Liver (tissue), 9 donors: ENCODE results near the gene BANP. TPM values are rescaled to one million over a fixed set of nuclear protein-coding genes. Genes with fewer than 3 reads are reported as not detected.

Source experiments
- DNase-seq: peaks from one replicate; pipeline ENCODE4 v3.0.0-alpha.2; 2017; ENCODE audit warnings: low spot score
- H3K27ac ChIP-seq, 2 donors: one replicate each; pipeline ENCODE4 v1.7.0; 2013; ENCODE audit warnings: inconsistent platforms in 2 of 2, low read length in 2 of 2, control low read depth in 1 of 2, low read depth in 1 of 2, mild to moderate bottlenecking in 1 of 2
- H3K27me3 ChIP-seq, 4 donors: one replicate each; pipeline versions ENCODE4 v1.6.1 to v1.7.0; 2013; ENCODE audit warnings: low read length in 3 of 4, inconsistent platforms in 1 of 4, mild to moderate bottlenecking in 1 of 4, moderate library complexity in 1 of 4; ENCODE audit not compliant: control insufficient read depth in 4 of 4, insufficient read depth in 4 of 4
- H3K36me3 ChIP-seq, 4 donors: one replicate each; pipeline versions ENCODE4 v1.6.1 to v1.7.0; 2013; ENCODE audit warnings: low read length in 3 of 4, mild to moderate bottlenecking in 3 of 4, low read depth in 1 of 4, moderate library complexity in 1 of 4; ENCODE audit not compliant: control insufficient read depth in 4 of 4, insufficient read depth in 3 of 4
- H3K4me1 ChIP-seq, 4 donors: one replicate each; pipeline versions ENCODE4 v1.6.1 to v1.7.0; 2013; ENCODE audit warnings: low read length in 3 of 4, mild to moderate bottlenecking in 3 of 4, moderate library complexity in 1 of 4; ENCODE audit not compliant: control insufficient read depth in 4 of 4, insufficient read depth in 4 of 4
- H3K4me3 ChIP-seq, 3 donors: one replicate each; pipeline versions ENCODE4 v1.6.1 to v1.7.0; 2013; ENCODE audit warnings: low read length in 3 of 3, control low read depth in 1 of 3, low read depth in 1 of 3, mild to moderate bottlenecking in 1 of 3
- H3K9ac ChIP-seq, 2 donors: one replicate each; pipeline ENCODE4 v1.7.0; 2013; ENCODE audit warnings: low read length in 2 of 2, mild to moderate bottlenecking in 2 of 2, moderate library complexity in 2 of 2, control low read depth in 1 of 2, low read depth in 1 of 2
- H3K9me3 ChIP-seq, 4 donors: one replicate each; pipeline versions ENCODE4 v1.6.1 to v1.7.0; 2013; ENCODE audit warnings: low read length in 3 of 4; ENCODE audit not compliant: control insufficient read depth in 4 of 4
- ATF3 ChIP-seq: IDR thresholded peaks from 2 replicates; pipeline ENCODE4 v1.6.1; 2016; ENCODE audit warnings: antibody characterized with exemption
- CTCF ChIP-seq: fragments of 150-350 bp; IDR thresholded peaks from 2 replicates; pipeline ENCODE4 v1.5.1; 2017; ENCODE audit warnings: improper control_type of control experiment, low read depth, low read length; ENCODE audit not compliant: missing input control
- EGR1 ChIP-seq, 2 donors: IDR thresholded peaks; 2 replicates each; pipeline ENCODE4 v1.6.1; 2016 to 2018; ENCODE audit warnings: antibody characterized with exemption in 2 of 2, low read depth in 2 of 2
- FOXA1 ChIP-seq: IDR thresholded peaks from 2 replicates; pipeline ENCODE4 v1.6.1; 2016; ENCODE audit warnings: antibody characterized with exemption
- FOXA2 ChIP-seq: IDR thresholded peaks from 2 replicates; pipeline ENCODE4 v1.6.1; 2016; ENCODE audit warnings: antibody characterized with exemption
- HNF4A ChIP-seq, 2 donors: conservative IDR thresholded peaks; 2 replicates each; pipeline ENCODE4 v1.6.1; 2016; ENCODE audit warnings: antibody characterized with exemption in 2 of 2, mild to moderate bottlenecking in 2 of 2
- HNF4G ChIP-seq: IDR thresholded peaks from 2 replicates; pipeline ENCODE4 v1.6.1; 2016; ENCODE audit warnings: antibody characterized with exemption
- JUND ChIP-seq, 2 donors: IDR thresholded peaks; 2 replicates each; pipeline ENCODE4 v1.6.1; 2016; ENCODE audit warnings: antibody characterized with exemption in 2 of 2
- MAX ChIP-seq: IDR thresholded peaks from 2 replicates; pipeline ENCODE4 v1.6.1; 2016; ENCODE audit warnings: antibody characterized with exemption
- NR2F2 ChIP-seq: IDR thresholded peaks from 2 replicates; pipeline ENCODE4 v1.6.1; 2016; ENCODE audit warnings: antibody characterized with exemption
- RAD21 ChIP-seq, 2 donors: IDR thresholded peaks; 2 replicates each; pipeline ENCODE4 v1.6.1; 2016; ENCODE audit warnings: antibody characterized with exemption in 2 of 2, mild to moderate bottlenecking in 2 of 2
- REST ChIP-seq: IDR thresholded peaks from 2 replicates; pipeline ENCODE4 v1.6.1; 2016; ENCODE audit warnings: antibody characterized with exemption, mild to moderate bottlenecking
- RXRA ChIP-seq, 2 donors: IDR thresholded peaks; 2 replicates each; pipeline ENCODE4 v1.6.1; 2017 to 2018; ENCODE audit warnings: antibody characterized with exemption in 2 of 2, mild to moderate bottlenecking in 1 of 2
- SP1 ChIP-seq: IDR thresholded peaks from 2 replicates; pipeline ENCODE4 v1.6.1; 2018; ENCODE audit warnings: antibody characterized with exemption, mild to moderate bottlenecking
- TAF1 ChIP-seq: conservative IDR thresholded peaks from 2 replicates; pipeline ENCODE4 v1.6.1; 2016; ENCODE audit warnings: antibody characterized with exemption, mild to moderate bottlenecking
- YY1 ChIP-seq: IDR thresholded peaks from 2 replicates; pipeline ENCODE4 v1.6.1; 2016; ENCODE audit warnings: antibody characterized with exemption, mild to moderate bottlenecking
- ZBTB33 ChIP-seq: IDR thresholded peaks from 2 replicates; pipeline ENCODE4 v1.6.1; 2016; ENCODE audit warnings: antibody characterized with exemption
- WGBS: extraction: QIAGEN DNeasy Blood & Tissue Kit; methylation state at CpG from one replicate; pipeline ENCODE4 v1.1.7; 2013; 5-methylcytosine and 5-hydroxymethylcytosine counted together
- polyA plus RNA-seq, 2 donors: library from polyadenylated mRNA; stranded (reverse) in 1 of 2; unstranded in 1 of 2; fragments of 200-250 nt in 1 of 2; fragments of >200 nt in 1 of 2; fragmentation: Nextera tagmentation in 1 of 2; extraction: Ambion mirVana in 1 of 2; gene quantifications; one replicate each; pipeline versions ENCODE4 v1.2.1 to v1.2.3, GENCODE V29; 2013 to 2015
- total RNA-seq, 2 donors: library from RNA; depleted of rRNA; stranded (reverse); fragments of >200 nt; gene quantifications; one replicate each; pipeline ENCODE4 v1.2.3, GENCODE V29; 2014
- donor health status: healthy.
- donor health status: healthy.
- donor health status: healthy.
- donor health status: healthy.
- donor health status: healthy.

The BANP gene
- total and polyA plus RNA-seq, 4 donors, result 4.9 to 20.7 (median 13.7) TPM

- TF ChIP-seq REST (no peak), SP1 (no peak), YY1 (no peak), NR2F2 (no peak), HNF4G (no peak), JUND (IDR thresholded peaks at IDR 0.05) (no peak), MAX (no peak)
Observed at GRCh38 chr16:88064889-88065746, 113.9 kb downstream of the BANP start (continued).

GRCh38 chr16:88065747-88066142, 114.5 kb downstream of the BANP start:
- no peaks in the 10 kb centered on the region for H3K9me3 ChIP-seq
- H3K36me3 ChIP-seq, result peaks cover 1 to 31% (median 14%) of the 10 kb centered on the region in 4 donors
- no peaks in the 10 kb centered on the region for H3K4me1 ChIP-seq
- H3K27me3 ChIP-seq, result no peaks in the 10 kb centered on the region
- 98% methylated on average over 15 of the region's 15 CpGs for WGBS
- no peak overlapping the region for H3K9ac ChIP-seq
- H3K27ac ChIP-seq, result no peak overlapping the region
- no peak for DNase-seq
- no peak overlapping the region for H3K4me3 ChIP-seq
- no peak for TF ChIP-seq TAF1
- TF ChIP-seq ATF3, result no peak
- no peak for TF ChIP-seq FOXA1
- no peak for TF ChIP-seq NR2F2
- TF ChIP-seq SP1, result no peak
- no peak for TF ChIP-seq HNF4G
- TF ChIP-seq MAX, result no peak
- TF ChIP-seq HNF4A (conservative IDR thresholded peaks at IDR 0.05), result no peak
- TF ChIP-seq EGR1 (IDR thresholded peaks at IDR 0.05; ENCODE audit: low read depth in 2 of 2), result no peak
- TF ChIP-seq REST, result no peak
- no peak for TF ChIP-seq FOXA2
- TF ChIP-seq JUND (IDR thresholded peaks at IDR 0.05), result no peak
- no peak for TF ChIP-seq ZBTB33
- no peak for TF ChIP-seq CTCF
- TF ChIP-seq YY1, result no peak
- TF ChIP-seq RXRA (IDR thresholded peaks at IDR 0.05), result no peak
- TF ChIP-seq RAD21 (IDR thresholded peaks at IDR 0.05), result no peak
